Activated CD4-positive, alpha-beta T cell treated with anti-CD3 and anti-CD28 coated beads, Interleukin-2, Interleukin-4, amounts not matched to agents 100 ng/mL and 50 ng/mL, durations not matched to agents 16 hours and 8 hours (primary cell): Measurements from ENCODE around the gene LPAR5.
A peak's percentile ranks its signal among the peaks of the same experiment; 100 is the strongest.
"Not testable (repeated sequence)": the region's sequence is repeated elsewhere in the genome, so short reads cannot be mapped to it uniquely, and the experiment has no call there.

Experiments
- DNase-seq: peaks from one replicate; pipeline ENCODE4 v3.0.0-alpha.2; 2020; ENCODE audit warnings: low spot score

LPAR5 gene

GRCh38 chr12:6606331-6607131, 29.2 kb downstream of the LPAR5 start:
- DNase-seq: peak; percentile 33

DNA sequence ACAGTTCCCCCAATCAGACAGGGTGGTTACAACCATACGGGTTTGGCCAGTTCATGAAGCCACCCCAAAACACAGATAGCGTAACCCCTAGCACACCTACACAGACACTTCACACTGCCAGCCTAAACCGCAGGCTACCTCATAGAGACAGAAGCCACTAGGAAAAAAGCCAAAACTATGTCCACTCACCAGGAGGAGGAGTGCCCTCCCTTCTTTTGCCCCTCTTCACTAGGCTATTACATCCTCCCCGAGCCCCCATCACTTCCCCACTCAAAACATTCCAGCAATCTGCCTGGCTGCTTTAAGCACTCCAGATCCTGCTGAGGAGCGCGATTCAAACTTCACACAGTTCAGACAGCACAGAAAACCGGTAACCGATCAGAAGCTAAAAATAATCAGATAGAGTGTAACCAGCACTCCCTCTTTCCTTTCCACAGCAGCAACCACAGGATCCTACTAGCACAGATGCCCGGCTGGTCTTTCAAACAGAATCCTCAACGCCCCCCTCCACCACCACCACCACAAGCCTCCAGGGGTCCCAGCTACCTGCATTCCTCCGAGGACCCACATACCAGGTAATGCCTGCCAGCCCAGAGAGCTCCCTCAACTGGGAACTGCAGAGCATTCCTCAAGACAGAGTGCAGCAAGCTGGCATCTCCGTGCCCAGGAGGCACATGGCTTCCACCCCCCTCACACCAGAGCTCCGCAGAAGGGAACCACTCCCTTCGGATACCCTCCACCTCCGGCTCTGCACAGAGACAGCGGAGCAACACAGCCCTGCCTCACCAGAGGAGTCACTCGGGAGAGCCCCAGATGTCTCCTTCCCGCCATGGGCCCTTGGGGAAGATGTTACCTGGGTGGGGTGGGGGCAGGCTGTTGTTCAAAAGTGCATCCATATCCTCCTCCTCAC, 30.1 kb downstream of the LPAR5 start:
- peak; percentile 44 for DNase-seq

- DNase-seq: no peak
Observed at GRCh38 chr12:6604259-6605029, 31.3 kb downstream of the LPAR5 start.

- no peak for DNase-seq
Observed at GRCh38 chr12:6603095-6603567, 32.6 kb downstream of the LPAR5 start.

DNA sequence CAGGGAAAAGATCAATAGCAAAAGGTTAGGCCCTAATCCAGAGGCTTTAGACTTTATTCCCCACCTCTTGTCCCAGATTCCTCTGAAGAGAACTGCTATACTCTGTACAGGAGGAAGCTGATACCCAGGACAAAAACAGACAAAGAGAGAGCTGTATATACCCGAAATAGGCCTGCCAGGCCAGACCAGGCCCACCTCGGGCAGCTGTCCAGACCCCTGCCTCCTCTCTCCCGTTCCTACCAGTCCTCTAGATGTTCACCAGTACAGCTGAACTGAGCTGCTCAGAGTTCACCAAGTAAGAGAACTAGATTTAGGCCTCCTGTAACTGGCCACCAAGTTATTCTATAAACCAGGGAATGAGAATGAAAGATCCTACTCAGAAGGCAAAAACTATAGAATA, 33.2 kb downstream of the LPAR5 start:
- DNase-seq: no peak

- not testable (repeated sequence) for DNase-seq
Observed at GRCh38 chr12:6595673-6596072, 40.1 kb downstream of the LPAR5 start.

DNA sequence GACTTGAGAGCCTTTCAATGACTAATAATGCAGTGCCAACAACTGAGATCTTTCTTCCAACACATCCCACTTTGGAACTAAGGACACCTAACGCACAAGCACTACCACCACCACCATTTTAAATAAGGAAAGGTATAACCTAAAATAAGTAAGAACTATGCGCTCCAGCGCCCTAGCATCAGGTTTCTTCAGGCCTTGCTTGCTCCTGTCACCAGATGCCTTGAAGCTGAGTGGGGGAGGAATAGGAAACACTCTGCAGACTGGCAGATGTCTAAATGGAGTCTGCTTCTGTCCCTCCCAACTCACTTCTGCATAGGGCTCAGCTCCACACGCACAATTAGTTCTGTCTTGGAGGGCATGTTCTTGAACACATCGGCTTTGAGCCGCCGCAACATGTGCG, 43.7 kb downstream of the LPAR5 start:
- no peak for DNase-seq

DNA sequence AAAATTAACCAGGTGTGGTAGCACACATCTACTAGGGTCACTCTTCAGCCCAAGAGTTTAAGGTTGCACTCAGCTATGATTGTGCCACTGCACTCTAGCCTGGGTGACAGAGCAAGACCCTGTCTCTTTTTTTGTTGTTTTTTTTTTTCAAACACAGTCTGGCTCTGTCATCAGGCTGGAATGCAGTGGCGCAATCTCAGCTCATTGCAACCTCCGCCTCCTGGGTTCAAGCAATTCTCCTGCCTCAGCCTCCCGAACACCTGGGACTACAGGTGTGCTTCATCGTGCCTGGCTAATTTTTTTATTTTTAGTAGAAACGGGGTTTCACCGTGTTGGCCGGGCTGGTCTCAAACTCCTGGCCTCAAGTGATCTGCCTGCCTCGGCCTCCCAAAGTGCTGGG, 49.2 kb downstream of the LPAR5 start:
- not testable (repeated sequence) for DNase-seq

GRCh38 chr12:6584293-6584692, 51.5 kb downstream of the LPAR5 start:
- DNase-seq: no peak

GRCh38 chr12:6582959-6583358, 52.8 kb downstream of the LPAR5 start:
- no peak for DNase-seq

DNA sequence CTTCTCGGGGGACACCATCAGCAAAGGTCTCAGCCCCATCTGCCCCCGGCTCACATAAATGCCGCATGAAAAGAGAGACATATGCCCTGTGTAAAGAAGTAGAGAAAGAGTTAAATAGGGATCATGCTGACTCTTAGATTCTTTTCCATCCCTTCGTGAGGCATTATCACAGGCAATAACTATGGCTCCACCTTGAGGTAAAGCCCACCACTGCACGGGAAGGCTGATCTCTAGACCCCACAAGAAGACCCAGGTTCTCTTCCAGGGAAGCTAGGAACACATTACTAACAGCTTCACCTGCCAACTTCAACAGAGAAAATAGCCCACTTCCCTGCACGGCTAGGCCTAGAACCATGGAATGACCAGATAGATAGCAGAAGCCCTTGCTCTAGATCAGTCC, 53.6 kb downstream of the LPAR5 start:
- no peak for DNase-seq

GRCh38 chr12:6575648-6576047, 60.1 kb downstream of the LPAR5 start:
- no peak for DNase-seq

DNA sequence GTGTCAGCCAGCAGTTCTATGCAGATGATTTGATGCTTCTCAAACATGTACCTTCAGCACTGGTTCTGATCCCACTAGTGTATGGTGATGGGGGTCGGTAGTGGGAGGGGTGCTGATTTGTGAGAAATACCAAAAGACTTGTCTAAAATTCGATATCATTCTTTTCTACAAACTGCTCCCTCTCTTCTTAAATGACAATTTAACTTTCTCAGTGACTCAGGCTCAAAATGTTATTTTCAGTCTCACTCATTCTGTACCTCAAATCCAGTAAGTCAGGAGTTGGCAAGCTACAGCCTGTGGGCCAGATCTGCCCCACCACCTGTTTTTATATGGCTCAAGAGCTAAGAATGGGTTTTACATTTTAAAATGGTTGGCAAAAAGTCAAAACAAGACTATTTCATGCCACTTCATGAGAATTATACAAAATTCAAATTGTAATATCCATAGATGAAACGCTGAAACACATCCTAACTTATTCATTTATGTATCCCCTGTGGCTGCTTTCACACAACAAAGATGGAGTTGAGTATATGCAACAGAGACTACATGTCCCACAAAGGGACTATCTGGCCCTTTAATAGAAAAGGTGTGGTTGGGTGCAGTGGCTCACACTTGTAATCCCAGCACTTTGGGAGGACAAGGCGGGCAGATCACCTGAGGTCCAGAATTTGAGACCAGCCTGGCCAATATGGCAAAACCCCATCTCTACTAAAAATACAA, 61.0 kb downstream of the LPAR5 start:
- DNase-seq: peak; percentile 68

GRCh38 chr12:6573001-6573400, 62.8 kb downstream of the LPAR5 start:
- no peak for DNase-seq

- peak; percentile 53 for DNase-seq
Observed at GRCh38 chr12:6570264-6570887, 65.4 kb downstream of the LPAR5 start.

DNA sequence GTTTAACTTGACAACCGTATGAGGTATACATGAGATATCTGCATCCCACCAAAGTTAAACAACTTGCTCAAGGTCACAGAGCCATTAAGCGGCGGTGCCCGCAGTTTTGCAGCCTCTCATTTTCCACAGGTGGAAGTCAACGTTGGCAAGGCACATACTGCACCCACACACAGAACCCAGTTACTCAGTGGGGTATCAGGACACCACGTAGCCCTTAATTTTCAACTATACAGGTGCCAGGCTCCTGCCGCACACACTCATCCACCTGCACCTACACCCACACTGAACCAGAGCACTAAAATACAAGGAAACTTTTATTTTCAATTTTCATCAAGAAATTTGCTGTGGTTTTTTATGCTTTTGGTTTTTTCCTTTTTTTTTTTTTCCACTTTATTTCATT, 66.0 kb downstream of the LPAR5 start:
- no peak for DNase-seq

GRCh38 chr12:6569312-6569711, 66.4 kb downstream of the LPAR5 start:
- no peak for DNase-seq
